Hepatocyte (in vitro differentiated cells): ENCODE results near the gene FAM153A. TPM values are rescaled to one million over a fixed set of nuclear protein-coding genes. Genes with fewer than 3 reads are reported as not detected.
"Not testable (repeated sequence)": the region's sequence is repeated elsewhere in the genome, so short reads cannot be mapped to it uniquely, and the experiment has no call there.

Source experiments
- DNase-seq: peaks from one replicate; pipeline ENCODE4 v3.0.0-alpha.2; 2016; ENCODE audit warnings: low spot score
- H2AFZ ChIP-seq: fragments of 200-600 bp; sonication (generic); 2 replicates; pipeline ENCODE4 v1.6.0; 2016; ENCODE audit warnings: antibody characterized with exemption, mild to moderate bottlenecking
- H3K27ac ChIP-seq: fragments of 200-600 bp; sonication (generic); 2 replicates; pipeline ENCODE4 v1.5.1; 2016; ENCODE audit warnings: mild to moderate bottlenecking
- H3K27me3 ChIP-seq: fragments of 200-600 bp; sonication (generic); 2 replicates; pipeline ENCODE4 v1.6.1; 2016
- H3K36me3 ChIP-seq: fragments of 200-600 bp; sonication (generic); replicated peaks from 2 replicates; pipeline ENCODE4 v1.5.1; 2016; ENCODE audit warnings: low read depth; ENCODE audit not compliant: insufficient read depth
- H3K4me1 ChIP-seq: fragments of 200-600 bp; sonication (generic); 2 replicates; pipeline ENCODE4 v1.5.1; 2016; ENCODE audit warnings: mild to moderate bottlenecking, moderate library complexity; ENCODE audit not compliant: insufficient read depth
- H3K4me2 ChIP-seq: fragments of 200-600 bp; sonication (generic); 2 replicates; pipeline ENCODE4 v1.6.0; 2016
- H3K4me3 ChIP-seq: fragments of 200-600 bp; sonication (generic); 2 replicates; pipeline ENCODE4 v1.5.1; 2016; ENCODE audit warnings: mild to moderate bottlenecking
- H3K79me2 ChIP-seq: fragments of 200-600 bp; sonication (generic); 2 replicates; pipeline ENCODE4 v1.6.0; 2017; ENCODE audit warnings: mild to moderate bottlenecking
- H3K9me2 ChIP-seq: fragments of 200-600 bp; sonication (generic); replicated peaks from 2 replicates; pipeline ENCODE4 v1.6.0; 2017; ENCODE audit warnings: mild to moderate bottlenecking; ENCODE audit not compliant: insufficient read depth
- H3K9me3 ChIP-seq: fragments of 200-600 bp; sonication (generic); 2 replicates; pipeline ENCODE4 v1.5.1; 2016; ENCODE audit warnings: low read depth, mild to moderate bottlenecking
- H4K20me1 ChIP-seq: fragments of 200-600 bp; sonication (generic); 2 replicates; pipeline ENCODE4 v1.6.0; 2016; ENCODE audit warnings: mild to moderate bottlenecking; ENCODE audit not compliant: insufficient read depth, poor library complexity, severe bottlenecking
- WGBS: methylation state at CpG from one replicate; pipeline ENCODE4 v1.1.6; 2016; ENCODE audit warnings: low lambda C conversion rate; ENCODE audit errors: missing lambda C conversion rate; 5-methylcytosine and 5-hydroxymethylcytosine counted together
- polyA plus RNA-seq: library from polyadenylated mRNA; unstranded; fragments of >200 nt; fragmentation: Nextera tagmentation; extraction: Ambion mirVana; gene quantifications from 2 replicates; pipeline ENCODE4 v1.2.1, GENCODE V29; 2016
- total RNA-seq: library from RNA; depleted of rRNA; stranded (reverse); fragments of >200 nt; gene quantifications from 2 replicates; pipeline ENCODE4 v1.2.3, GENCODE V29; 2014

Gene FAM153A
- total and polyA plus RNA-seq, 2 experiments from 2014 or later, result 0.27 to 0.56 TPM

- not testable (repeated sequence) for H3K4me2 ChIP-seq, H3K4me1 ChIP-seq
- 64% methylated on average over 3 of the region's 11 CpGs for WGBS
These were observed 26.7 kb upstream of the FAM153A start for GRCh38 chr5:177809209-177809913.

GRCh38 chr5:177808420-177808819, 25.7 kb upstream of the FAM153A start:
- no CpG with 5 or more reads among the region's 12 CpGs for WGBS
- not testable (repeated sequence) for H3K4me3 ChIP-seq, H2AFZ ChIP-seq, H4K20me1 ChIP-seq, H3K27me3 ChIP-seq, DNase-seq, H3K27ac ChIP-seq, H3K4me2 ChIP-seq, H3K79me2 ChIP-seq, H3K4me1 ChIP-seq, H3K9me2 ChIP-seq, H3K9me3 ChIP-seq, H3K36me3 ChIP-seq

More at GRCh38 chr5:177809209-177809913, 26.7 kb upstream of the FAM153A start:
- not testable (repeated sequence) for H3K27me3 ChIP-seq, H4K20me1 ChIP-seq, H3K36me3 ChIP-seq, H2AFZ ChIP-seq, H3K9me2 ChIP-seq, H3K9me3 ChIP-seq, H3K4me3 ChIP-seq, DNase-seq, H3K79me2 ChIP-seq, H3K27ac ChIP-seq

- not testable (repeated sequence) for H3K27ac ChIP-seq, DNase-seq, H3K27me3 ChIP-seq, H2AFZ ChIP-seq, H3K9me3 ChIP-seq, H3K4me3 ChIP-seq, H3K4me2 ChIP-seq, H3K36me3 ChIP-seq, H3K9me2 ChIP-seq, H3K4me1 ChIP-seq, H4K20me1 ChIP-seq, H3K79me2 ChIP-seq
- WGBS, result no CpG with 5 or more reads among the region's 18 CpGs
These were observed 24.6 kb upstream of the FAM153A start for GRCh38 chr5:177807265-177807664.

- not testable (repeated sequence) for H3K27ac ChIP-seq, H3K4me3 ChIP-seq, H3K79me2 ChIP-seq, H3K4me1 ChIP-seq, H4K20me1 ChIP-seq, H3K9me3 ChIP-seq, H3K36me3 ChIP-seq, H2AFZ ChIP-seq, DNase-seq, H3K9me2 ChIP-seq, H3K4me2 ChIP-seq, H3K27me3 ChIP-seq
- 73% methylated on average over 4 of the region's 5 CpGs for WGBS
These were observed 18.7 kb upstream of the FAM153A start for GRCh38 chr5:177801427-177801826.

DNA sequence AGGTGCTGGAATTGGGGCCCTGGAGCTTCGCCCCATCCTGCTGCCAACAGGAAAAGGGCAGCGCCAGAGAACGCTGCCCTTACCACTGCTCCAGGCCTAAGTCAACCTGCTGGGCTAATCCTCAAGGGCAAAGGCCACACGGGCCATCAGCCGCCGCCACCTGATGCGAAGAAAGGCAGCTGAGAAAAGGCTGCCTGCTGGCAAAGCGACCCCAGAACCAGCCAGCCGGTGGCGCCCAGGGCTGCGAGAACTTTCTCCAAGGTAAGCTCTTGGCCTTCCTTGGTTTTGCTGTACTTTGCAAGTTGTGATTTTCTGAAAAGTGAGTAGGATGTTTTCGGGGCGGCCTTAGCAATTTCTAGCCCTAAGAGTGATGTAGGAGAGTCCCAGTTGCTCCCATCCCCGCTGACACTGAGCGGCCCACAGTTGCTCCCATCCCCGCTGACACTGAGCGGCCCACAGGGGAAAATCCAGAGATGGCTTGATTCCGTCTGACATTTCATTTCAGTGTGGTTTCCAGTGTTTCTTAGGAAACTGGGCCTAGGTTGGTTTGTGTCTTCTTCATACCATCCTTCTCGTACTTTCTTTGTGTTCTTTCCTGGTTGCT, 15.6 kb upstream of the FAM153A start:
- not testable (repeated sequence) for H3K4me1 ChIP-seq, H3K4me3 ChIP-seq, DNase-seq, H3K36me3 ChIP-seq, H3K9me3 ChIP-seq, H3K27ac ChIP-seq, H3K79me2 ChIP-seq, H3K9me2 ChIP-seq, H2AFZ ChIP-seq, H3K27me3 ChIP-seq, H3K4me2 ChIP-seq, H4K20me1 ChIP-seq
- 76% methylated on average over 7 of the region's 19 CpGs for WGBS

DNA sequence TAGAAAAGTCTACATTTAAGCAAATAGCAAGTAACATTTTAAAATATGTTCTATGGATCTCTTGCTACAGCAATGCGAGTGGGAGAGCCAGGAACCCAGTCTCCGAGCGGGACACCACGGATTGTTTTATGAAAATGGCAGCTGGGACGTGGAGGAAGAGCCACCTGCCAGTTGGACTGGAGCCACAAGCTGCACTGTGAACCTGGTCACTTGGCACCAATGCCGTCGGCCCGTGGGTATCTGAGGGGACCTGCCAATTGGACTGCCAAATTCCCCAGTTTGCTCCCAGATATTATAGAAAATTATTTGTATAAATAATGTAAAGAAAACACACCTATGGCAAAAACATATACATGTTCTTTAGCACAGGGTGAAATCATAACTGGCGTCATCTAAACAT, 10.6 kb upstream of the FAM153A start:
- H4K20me1 ChIP-seq, H3K9me3 ChIP-seq, H3K4me2 ChIP-seq, H3K9me2 ChIP-seq, H3K4me3 ChIP-seq, H3K27me3 ChIP-seq, H3K79me2 ChIP-seq, H2AFZ ChIP-seq, DNase-seq, H3K36me3 ChIP-seq, H3K27ac ChIP-seq, H3K4me1 ChIP-seq: not testable (repeated sequence)
- WGBS, result 89% methylated on average over 5 of the region's 9 CpGs

GRCh38 chr5:177791649-177792048, 8.9 kb upstream of the FAM153A start:
- H4K20me1 ChIP-seq, H3K79me2 ChIP-seq, H3K4me1 ChIP-seq, H3K9me3 ChIP-seq, H2AFZ ChIP-seq, H3K27me3 ChIP-seq, H3K4me2 ChIP-seq, H3K27ac ChIP-seq, H3K9me2 ChIP-seq, H3K36me3 ChIP-seq, DNase-seq, H3K4me3 ChIP-seq: not testable (repeated sequence)
- 83% methylated on average over 1 of the region's 12 CpGs for WGBS

GRCh38 chr5:177782169-177782568, 530 bp downstream of the FAM153A start:
- not testable (repeated sequence) for H4K20me1 ChIP-seq, H3K9me3 ChIP-seq, H3K4me3 ChIP-seq, H3K4me2 ChIP-seq, H2AFZ ChIP-seq, DNase-seq, H3K36me3 ChIP-seq, H3K27ac ChIP-seq, H3K79me2 ChIP-seq, H3K4me1 ChIP-seq, H3K9me2 ChIP-seq, H3K27me3 ChIP-seq
- WGBS, result 100% methylated on average over 7 of the region's 23 CpGs

DNA sequence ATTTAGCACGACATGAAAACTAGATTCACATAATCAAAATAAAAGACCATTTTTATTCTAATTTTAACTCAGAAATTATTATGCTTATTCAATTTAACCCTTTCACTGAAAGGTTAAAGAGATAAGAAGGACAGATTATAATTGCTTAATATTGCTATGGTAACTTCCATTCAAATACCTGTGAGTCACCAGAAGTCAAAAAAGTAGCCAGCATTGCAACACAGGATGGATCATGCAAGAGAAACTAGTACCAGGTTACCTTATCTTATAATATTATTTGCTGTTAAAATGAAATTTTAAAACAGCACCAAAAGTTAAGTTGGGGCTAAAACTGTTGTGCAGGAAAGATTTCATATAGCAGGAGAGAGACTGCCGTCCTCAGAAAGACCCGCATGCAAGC, 11.5 kb downstream of the FAM153A start:
- not testable (repeated sequence) for H4K20me1 ChIP-seq, H3K9me3 ChIP-seq, DNase-seq, H2AFZ ChIP-seq, H3K36me3 ChIP-seq, H3K4me2 ChIP-seq, H3K4me1 ChIP-seq, H3K79me2 ChIP-seq, H3K9me2 ChIP-seq, H3K4me3 ChIP-seq, H3K27me3 ChIP-seq, H3K27ac ChIP-seq
- WGBS, result no CpG with 5 or more reads among the region's 3 CpGs
